HepG2 (cell line): Measurements from ENCODE around the gene PRKG1. TPM values are rescaled to one million over a fixed set of nuclear protein-coding genes. Genes with fewer than 3 reads are reported as not detected.

Experiments used
- ATAC-seq: fragments of 200-7000 bp; cut with Tn5 transposase; 3 replicates; pipeline ENCODE4 v1.9.1; 2020; ENCODE audit warnings: mild to moderate bottlenecking, moderate library complexity
- BruUV-seq: library from RNA; stranded (reverse); fragments of 400-500 nt; replicated peaks from 2 replicates; lab custom pipeline; 2021; lab: Mats Ljungman, UMichigan
- CTCF ChIA-PET: fragments of 300-600 bp; formaldehyde crosslinking; extraction: SDS; loops from one replicate; lab custom pipeline; 2021; ENCODE audit warnings: low total read pairs, inconsistent platforms, low intra/inter-chr PET ratio; lab: Yijun Ruan, JAX
- POLR2A ChIA-PET: fragments of 350-600 bp; sonication (Branson Sonifier 250); formaldehyde crosslinking; loops from one replicate; lab custom pipeline; 2020; ENCODE audit warnings: antibody characterized with exemption, inconsistent platforms; lab: Yijun Ruan, JAX
- DNase-seq: peaks from one replicate; pipeline ENCODE4 v3.0.0-alpha.2; 2015; ENCODE audit warnings: low spot score
- FAIRE-seq: peaks from 3 replicates; lab custom pipeline; 2011; peaks lifted over from hg19 to GRCh38; lab: Jason Lieb, UNC
- H2AFZ ChIP-seq: one replicate; pipeline ENCODE4 v1.6.1; 2011; ENCODE audit warnings: low read length, inconsistent platforms
- H3K27ac ChIP-seq: fragments of 300-600 bp; 3 replicates; pipeline ENCODE4 v1.8.0; 2011; ENCODE audit warnings: mixed run types, mild to moderate bottlenecking, mixed read lengths, low read length, inconsistent platforms; ENCODE audit not compliant: insufficient read depth; ENCODE audit errors: extremely low read length
- H3K27me3 ChIP-seq, 2 experiments: fragments of 200-600 bp in 1 of 2; 2 replicates in 1 of 2; 3 replicates in 1 of 2; pipeline versions ENCODE4 v1.6.0 to v1.8.0; 2011; ENCODE audit warnings: low read length in 2 of 2, mild to moderate bottlenecking in 2 of 2, moderate library complexity in 2 of 2, inconsistent platforms in 1 of 2; ENCODE audit not compliant: insufficient read depth in 2 of 2, control insufficient read depth in 1 of 2
- H3K36me3 ChIP-seq, 2 experiments: fragments of 200-600 bp in 1 of 2; replicated peaks in 1 of 2; 2 replicates in 1 of 2; 3 replicates in 1 of 2; pipeline versions ENCODE4 v1.5.1 to v1.8.0; 2011; ENCODE audit warnings: low read length in 2 of 2, inconsistent platforms in 1 of 2; ENCODE audit not compliant: insufficient read depth in 2 of 2, control insufficient read depth in 1 of 2
- H3K4me1 ChIP-seq: 2 replicates; pipeline ENCODE4 v1.5.1; 2012; ENCODE audit warnings: low read length, inconsistent platforms; ENCODE audit not compliant: insufficient read depth
- H3K4me2 ChIP-seq: 2 replicates; pipeline ENCODE4 v1.6.0; 2011; ENCODE audit warnings: low read depth, low read length, inconsistent platforms
- H3K4me3 ChIP-seq, 3 experiments: fragments of 200-600 bp in 1 of 3; sonication (generic), shearing (Covaris generic) in 1 of 3; replicated peaks in 1 of 3; 2 replicates each; pipeline ENCODE4 v1.5.1; 2011 to 2016; ENCODE audit warnings: low read length in 3 of 3, inconsistent platforms in 2 of 3, low read depth in 2 of 3, mild to moderate bottlenecking in 2 of 3, control low read depth in 1 of 3, mixed read lengths in 1 of 3; ENCODE audit not compliant: insufficient read depth in 1 of 3
- H3K79me2 ChIP-seq: one replicate; pipeline ENCODE4 v1.6.1; 2011; ENCODE audit warnings: low read length, inconsistent platforms; ENCODE audit not compliant: insufficient read depth
- H3K9ac ChIP-seq: 2 replicates; pipeline ENCODE4 v1.6.0; 2011; ENCODE audit warnings: mild to moderate bottlenecking, low read depth, low read length, inconsistent platforms; ENCODE audit not compliant: insufficient read depth
- H3K9me3 ChIP-seq: 2 replicates; pipeline ENCODE4 v1.5.1; 2012; ENCODE audit warnings: mild to moderate bottlenecking, low read length
- H4K20me1 ChIP-seq: 2 replicates; pipeline ENCODE4 v1.6.0; 2011; ENCODE audit warnings: inconsistent platforms, mild to moderate bottlenecking, low read length, moderate library complexity; ENCODE audit not compliant: insufficient read depth
- DPF2 ChIP-seq: sonication (generic); formaldehyde crosslinking; IDR thresholded peaks from 2 replicates; pipeline ENCODE4 v1.4.0; 2020; ENCODE audit warnings: mild to moderate bottlenecking, low read depth, missing genetic modification reagents, borderline replicate concordance
- FOXC1 ChIP-seq: sonication (generic); formaldehyde crosslinking; IDR thresholded peaks from 2 replicates; pipeline ENCODE4 v1.8.0; 2022; ENCODE audit warnings: mild to moderate bottlenecking, missing genetic modification reagents, borderline replicate concordance
- HDAC2 ChIP-seq: sonication (generic); formaldehyde crosslinking; IDR thresholded peaks from 2 replicates; pipeline ENCODE4 v1.4.0; 2020; ENCODE audit warnings: missing genetic modification reagents
- HMG20A ChIP-seq: IDR thresholded peaks from 2 replicates; pipeline ENCODE4 v1.6.1; 2016; ENCODE audit warnings: borderline replicate concordance
- MZF1 ChIP-seq: sonication (generic); formaldehyde crosslinking; IDR thresholded peaks from 2 replicates; pipeline ENCODE4 v1.8.1; 2023; ENCODE audit warnings: mild to moderate bottlenecking, missing genetic modification reagents, borderline replicate concordance
- NFIB ChIP-seq: sonication (generic); formaldehyde crosslinking; IDR thresholded peaks from 2 replicates; pipeline ENCODE4 v1.9.0; 2021; ENCODE audit warnings: missing genetic modification reagents, mild to moderate bottlenecking, borderline replicate concordance
- NPAS2 ChIP-seq: sonication (generic); formaldehyde crosslinking; IDR thresholded peaks from 2 replicates; pipeline ENCODE4 v1.8.0; 2022; ENCODE audit warnings: mild to moderate bottlenecking, missing genetic modification reagents, borderline replicate concordance
- PRMT3 ChIP-seq: sonication (generic); formaldehyde crosslinking; IDR thresholded peaks from 2 replicates; pipeline ENCODE4 v1.8.1; 2022; ENCODE audit warnings: low read depth, mild to moderate bottlenecking, moderate library complexity, missing genetic modification reagents, borderline replicate concordance
- TRIM24 ChIP-seq: sonication (generic); formaldehyde crosslinking; IDR thresholded peaks from 2 replicates; pipeline ENCODE4 v1.8.0; 2022; ENCODE audit warnings: mild to moderate bottlenecking, missing genetic modification reagents
- ZMAT3 ChIP-seq: sonication (generic); formaldehyde crosslinking; conservative IDR thresholded peaks from 2 replicates; pipeline ENCODE4 v1.7.0; 2021; ENCODE audit warnings: missing genetic modification reagents
- ZNF124 ChIP-seq: sonication (generic); formaldehyde crosslinking; IDR thresholded peaks from 2 replicates; pipeline ENCODE4 v1.4.0; 2020; ENCODE audit warnings: missing genetic modification reagents
- WGBS: methylation state at CpG from one replicate; pipeline ENCODE4 v1.1.6; 2017; ENCODE audit warnings: low lambda C conversion rate; 5-methylcytosine and 5-hydroxymethylcytosine counted together
- in situ Hi-C: cut with HindIII; loops from 2 replicates; pipeline ENCODE4 v1.10.0; 2017; ENCODE audit warnings: low pct_unique_long_range_greater_than_20kb; ENCODE audit not compliant: extremely low pct_ligation_motif_present
- intact Hi-C: fragments of 100-400 bp; cut with micrococcal nuclease; formaldehyde crosslinking; loops from one replicate; pipeline ENCODE4 v1.10.0; 2022; ENCODE audit not compliant: unreplicated experiment
- polyA plus RNA-seq, 8 experiments: library from polyadenylated mRNA; depleted of rRNA in 3 of 8; stranded (reverse) in 7 of 8; unstranded in 1 of 8; fragments of >200 nt; fragmentation: Illumina TruSeq in 4 of 8; extraction: Trizol in 4 of 8; gene quantifications; 2 replicates each; pipeline versions ENCODE4 v1.2.1 to v1.2.3, GENCODE V29; 2011 to 2016; ENCODE audit warnings: low read depth in 4 of 8, missing spikeins in 1 of 8, mixed read lengths in 1 of 8; ENCODE audit not compliant: insufficient read depth in 1 of 8
- total RNA-seq, 5 experiments: library from RNA; depleted of rRNA; stranded (reverse); fragments of >200 nt; fragmentation: Illumina TruSeq; extraction: Trizol; gene quantifications; 2 replicates each; pipeline ENCODE4 v1.2.3, GENCODE V29; 2016; ENCODE audit warnings: low read depth in 1 of 5
- TF ChIP-seq, protein P1 (sequence below): sonication (generic); formaldehyde crosslinking; IDR thresholded peaks from 2 replicates; pipeline ENCODE4 v1.5.1; 2020; ENCODE audit warnings: missing genetic modification reagents, mild to moderate bottlenecking, borderline replicate concordance
- TF ChIP-seq, protein P2 (sequence below): sonication (generic); formaldehyde crosslinking; IDR thresholded peaks from 2 replicates; pipeline ENCODE4 v1.4.0; 2020; ENCODE audit warnings: mild to moderate bottlenecking, low read depth, missing genetic modification reagents
- TF ChIP-seq, protein P3 (sequence below): IDR thresholded peaks from 2 replicates; pipeline ENCODE4 v1.6.1; 2018; ENCODE audit warnings: missing genetic modification reagents
- TF ChIP-seq, protein P4 (sequence below): IDR thresholded peaks from 2 replicates; pipeline ENCODE4 v1.6.1; 2016; ENCODE audit warnings: missing compliant biosample characterization, missing genetic modification reagents, borderline replicate concordance

Gene PRKG1
- total and polyA plus RNA-seq, 2 of the 13 experiments (the other 11 are each of a cell fraction or from before 2014, with no cell fraction given): 0.01 TPM; not detected in 1

DNA sequence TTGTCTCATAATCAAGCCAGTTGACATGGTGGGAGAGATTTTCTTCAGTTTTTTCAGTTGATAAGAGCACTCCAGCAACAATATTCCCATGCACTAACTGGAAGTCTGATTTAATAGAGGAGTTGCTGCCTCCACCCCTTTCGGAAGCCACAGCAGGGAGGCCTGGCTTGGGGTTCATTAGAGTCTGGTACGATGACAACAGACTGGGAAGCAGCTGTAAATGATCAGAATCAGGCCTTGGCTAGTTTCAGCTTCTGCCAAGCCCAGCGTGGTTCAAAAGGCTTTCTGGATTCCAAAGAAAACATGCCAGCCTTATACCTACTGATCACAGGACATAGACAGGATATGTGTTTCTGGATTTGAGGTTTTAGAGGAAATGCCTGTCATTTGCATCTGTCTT is 351.1 kb downstream of the PRKG1 start:
- DNase-seq (no peak), FAIRE-seq (no peak), ATAC-seq (no peak)
- WGBS: 2% methylated on average over 3 of the region's 3 CpGs
- Histone ChIP-seq H2AFZ (no peak overlapping the region), H3K36me3 (no peaks in the 10 kb centered on the region), H3K4me3 (no peak overlapping the region), H3K27me3 (no peaks in the 10 kb centered on the region), H3K4me2 (no peak overlapping the region), H3K9ac (no peak overlapping the region), H3K79me2 (no peaks in the 10 kb centered on the region), H3K27ac (no peak overlapping the region), H3K9me3 (no peaks in the 10 kb centered on the region), H3K4me1 (no peaks in the 10 kb centered on the region), H4K20me1 (no peaks in the 10 kb centered on the region)
- in situ Hi-C loops: loop anchor here (10.0 kb wide), 1 partner anchor 361 kb away; no protein-coding TSS in a partner anchor
- ChIA-PET POLR2A (no interaction called here), CTCF (no interaction called here)
- intact Hi-C loops: no loop called here
- no TSS peak for BruUV-seq
- TF ChIP-seq FOXC1 (no peak), MZF1 (CRISPR knock-in tag) (no peak), HDAC2 (CRISPR knock-in tag) (no peak), DPF2 (CRISPR knock-in tag) (no peak), NFIB (no peak), ZMAT3 (CRISPR knock-in tag) (no peak), PRMT3 (CRISPR knock-in tag) (no peak), HMG20A (CRISPR knock-in tag) (no peak), TRIM24 (no peak), NPAS2 (CRISPR knock-in tag) (no peak), ZNF124 (CRISPR knock-in tag) (no peak)
- TF ChIP-seq, protein P1, sequence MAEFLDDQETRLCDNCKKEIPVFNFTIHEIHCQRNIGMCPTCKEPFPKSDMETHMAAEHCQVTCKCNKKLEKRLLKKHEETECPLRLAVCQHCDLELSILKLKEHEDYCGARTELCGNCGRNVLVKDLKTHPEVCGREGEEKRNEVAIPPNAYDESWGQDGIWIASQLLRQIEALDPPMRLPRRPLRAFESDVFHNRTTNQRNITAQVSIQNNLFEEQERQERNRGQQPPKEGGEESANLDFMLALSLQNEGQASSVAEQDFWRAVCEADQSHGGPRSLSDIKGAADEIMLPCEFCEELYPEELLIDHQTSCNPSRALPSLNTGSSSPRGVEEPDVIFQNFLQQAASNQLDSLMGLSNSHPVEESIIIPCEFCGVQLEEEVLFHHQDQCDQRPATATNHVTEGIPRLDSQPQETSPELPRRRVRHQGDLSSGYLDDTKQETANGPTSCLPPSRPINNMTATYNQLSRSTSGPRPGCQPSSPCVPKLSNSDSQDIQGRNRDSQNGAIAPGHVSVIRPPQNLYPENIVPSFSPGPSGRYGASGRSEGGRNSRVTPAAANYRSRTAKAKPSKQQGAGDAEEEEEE: no peak
- TF ChIP-seq, protein P2, sequence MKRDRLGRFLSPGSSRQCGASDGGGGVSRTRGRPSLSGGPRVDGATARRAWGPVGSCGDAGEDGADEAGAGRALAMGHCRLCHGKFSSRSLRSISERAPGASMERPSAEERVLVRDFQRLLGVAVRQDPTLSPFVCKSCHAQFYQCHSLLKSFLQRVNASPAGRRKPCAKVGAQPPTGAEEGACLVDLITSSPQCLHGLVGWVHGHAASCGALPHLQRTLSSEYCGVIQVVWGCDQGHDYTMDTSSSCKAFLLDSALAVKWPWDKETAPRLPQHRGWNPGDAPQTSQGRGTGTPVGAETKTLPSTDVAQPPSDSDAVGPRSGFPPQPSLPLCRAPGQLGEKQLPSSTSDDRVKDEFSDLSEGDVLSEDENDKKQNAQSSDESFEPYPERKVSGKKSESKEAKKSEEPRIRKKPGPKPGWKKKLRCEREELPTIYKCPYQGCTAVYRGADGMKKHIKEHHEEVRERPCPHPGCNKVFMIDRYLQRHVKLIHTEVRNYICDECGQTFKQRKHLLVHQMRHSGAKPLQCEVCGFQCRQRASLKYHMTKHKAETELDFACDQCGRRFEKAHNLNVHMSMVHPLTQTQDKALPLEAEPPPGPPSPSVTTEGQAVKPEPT (CRISPR knock-in tag): no peak
- TF ChIP-seq, protein P3, sequence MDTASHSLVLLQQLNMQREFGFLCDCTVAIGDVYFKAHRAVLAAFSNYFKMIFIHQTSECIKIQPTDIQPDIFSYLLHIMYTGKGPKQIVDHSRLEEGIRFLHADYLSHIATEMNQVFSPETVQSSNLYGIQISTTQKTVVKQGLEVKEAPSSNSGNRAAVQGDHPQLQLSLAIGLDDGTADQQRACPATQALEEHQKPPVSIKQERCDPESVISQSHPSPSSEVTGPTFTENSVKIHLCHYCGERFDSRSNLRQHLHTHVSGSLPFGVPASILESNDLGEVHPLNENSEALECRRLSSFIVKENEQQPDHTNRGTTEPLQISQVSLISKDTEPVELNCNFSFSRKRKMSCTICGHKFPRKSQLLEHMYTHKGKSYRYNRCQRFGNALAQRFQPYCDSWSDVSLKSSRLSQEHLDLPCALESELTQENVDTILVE (CRISPR knock-in tag): no peak
- TF ChIP-seq, protein P4, sequence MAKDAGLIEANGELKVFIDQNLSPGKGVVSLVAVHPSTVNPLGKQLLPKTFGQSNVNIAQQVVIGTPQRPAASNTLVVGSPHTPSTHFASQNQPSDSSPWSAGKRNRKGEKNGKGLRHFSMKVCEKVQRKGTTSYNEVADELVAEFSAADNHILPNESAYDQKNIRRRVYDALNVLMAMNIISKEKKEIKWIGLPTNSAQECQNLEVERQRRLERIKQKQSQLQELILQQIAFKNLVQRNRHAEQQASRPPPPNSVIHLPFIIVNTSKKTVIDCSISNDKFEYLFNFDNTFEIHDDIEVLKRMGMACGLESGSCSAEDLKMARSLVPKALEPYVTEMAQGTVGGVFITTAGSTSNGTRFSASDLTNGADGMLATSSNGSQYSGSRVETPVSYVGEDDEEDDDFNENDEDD (CRISPR knock-in tag): no peak
